Hepatocyte (in vitro differentiated cells): ENCODE measurements around the gene SCP2. TPM values are rescaled to one million over a fixed set of nuclear protein-coding genes. Genes with fewer than 3 reads are reported as not detected.

Experiments used
- DNase-seq: peaks from one replicate; pipeline ENCODE4 v3.0.0-alpha.2; 2016; ENCODE audit warnings: low spot score
- H2AFZ ChIP-seq: fragments of 200-600 bp; sonication (generic); 2 replicates; pipeline ENCODE4 v1.6.0; 2016; ENCODE audit warnings: antibody characterized with exemption, mild to moderate bottlenecking
- H3K27ac ChIP-seq: fragments of 200-600 bp; sonication (generic); 2 replicates; pipeline ENCODE4 v1.5.1; 2016; ENCODE audit warnings: mild to moderate bottlenecking
- H3K27me3 ChIP-seq: fragments of 200-600 bp; sonication (generic); 2 replicates; pipeline ENCODE4 v1.6.1; 2016
- H3K36me3 ChIP-seq: fragments of 200-600 bp; sonication (generic); replicated peaks from 2 replicates; pipeline ENCODE4 v1.5.1; 2016; ENCODE audit warnings: low read depth; ENCODE audit not compliant: insufficient read depth
- H3K4me1 ChIP-seq: fragments of 200-600 bp; sonication (generic); 2 replicates; pipeline ENCODE4 v1.5.1; 2016; ENCODE audit warnings: mild to moderate bottlenecking, moderate library complexity; ENCODE audit not compliant: insufficient read depth
- H3K4me2 ChIP-seq: fragments of 200-600 bp; sonication (generic); 2 replicates; pipeline ENCODE4 v1.6.0; 2016
- H3K4me3 ChIP-seq: fragments of 200-600 bp; sonication (generic); 2 replicates; pipeline ENCODE4 v1.5.1; 2016; ENCODE audit warnings: mild to moderate bottlenecking
- H3K79me2 ChIP-seq: fragments of 200-600 bp; sonication (generic); 2 replicates; pipeline ENCODE4 v1.6.0; 2017; ENCODE audit warnings: mild to moderate bottlenecking
- H3K9me2 ChIP-seq: fragments of 200-600 bp; sonication (generic); replicated peaks from 2 replicates; pipeline ENCODE4 v1.6.0; 2017; ENCODE audit warnings: mild to moderate bottlenecking; ENCODE audit not compliant: insufficient read depth
- H3K9me3 ChIP-seq: fragments of 200-600 bp; sonication (generic); 2 replicates; pipeline ENCODE4 v1.5.1; 2016; ENCODE audit warnings: low read depth, mild to moderate bottlenecking
- H4K20me1 ChIP-seq: fragments of 200-600 bp; sonication (generic); 2 replicates; pipeline ENCODE4 v1.6.0; 2016; ENCODE audit warnings: mild to moderate bottlenecking; ENCODE audit not compliant: insufficient read depth, poor library complexity, severe bottlenecking
- EZH2 ChIP-seq: fragments of 200-600 bp; sonication (generic); IDR thresholded peaks from 2 replicates; pipeline ENCODE4 v1.6.1; 2016; ENCODE audit warnings: antibody characterized with exemption, mild to moderate bottlenecking, borderline replicate concordance
- EZH2phosphoT487 ChIP-seq: fragments of 200-600 bp; sonication (generic); IDR thresholded peaks from one replicate; pipeline ENCODE4 v1.6.1; 2018; ENCODE audit warnings: antibody characterized with exemption, mild to moderate bottlenecking, low read depth, moderate library complexity; ENCODE audit not compliant: unreplicated experiment, severe bottlenecking
- WGBS: methylation state at CpG from one replicate; pipeline ENCODE4 v1.1.6; 2016; ENCODE audit warnings: low lambda C conversion rate; ENCODE audit errors: missing lambda C conversion rate; 5-methylcytosine and 5-hydroxymethylcytosine counted together
- polyA plus RNA-seq: library from polyadenylated mRNA; unstranded; fragments of >200 nt; fragmentation: Nextera tagmentation; extraction: Ambion mirVana; gene quantifications from 2 replicates; pipeline ENCODE4 v1.2.1, GENCODE V29; 2016
- total RNA-seq: library from RNA; depleted of rRNA; stranded (reverse); fragments of >200 nt; gene quantifications from 2 replicates; pipeline ENCODE4 v1.2.3, GENCODE V29; 2014
- TF ChIP-seq, protein P1 (sequence below): fragments of 200-600 bp; sonication (generic); IDR thresholded peaks from 2 replicates; pipeline ENCODE4 v1.5.1; 2016; ENCODE audit warnings: antibody characterized with exemption, mild to moderate bottlenecking; ENCODE audit not compliant: poor library complexity

Gene SCP2
- total RNA-seq (271 and 310 TPM in 2 replicates), polyA plus RNA-seq (155 and 201 TPM in 2 replicates)

GRCh38 chr1:52927212-52928014, at the start of gene SCP2:
Gene SCP2, plus strand, starts transcription at chr1:52927276. Its CDS starts 121 bp downstream, at chr1:52927397.
- DNase-seq = peak; percentile 88
- H3K27me3 ChIP-seq = no peaks in the 10 kb centered on the region

DNA sequence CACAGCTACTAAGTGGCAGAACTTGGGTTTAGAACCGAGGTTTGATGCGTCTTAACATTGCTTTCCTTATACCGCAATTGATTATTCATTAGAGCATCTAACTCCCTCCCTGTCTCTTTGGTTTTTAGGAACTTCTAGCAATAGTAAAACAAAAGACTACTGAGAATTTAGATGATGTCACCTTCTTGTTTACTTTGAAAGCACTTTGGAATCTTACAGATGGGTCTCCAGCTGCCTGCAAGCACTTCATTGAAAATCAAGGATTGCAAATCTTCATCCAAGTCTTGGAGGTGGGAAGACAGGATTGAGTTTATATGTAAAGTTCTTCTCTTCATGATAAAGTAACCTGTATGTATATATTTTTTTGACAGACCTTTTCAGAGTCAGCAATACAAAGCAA, 49.5 kb upstream of the SCP2 start:
- no peaks in the 10 kb centered on the region for H3K36me3 ChIP-seq
- no peak overlapping the region for H3K4me2 ChIP-seq
- no peak overlapping the region for H3K4me3 ChIP-seq
- no peaks in the 10 kb centered on the region for H3K9me2 ChIP-seq
- TF ChIP-seq, protein P1, sequence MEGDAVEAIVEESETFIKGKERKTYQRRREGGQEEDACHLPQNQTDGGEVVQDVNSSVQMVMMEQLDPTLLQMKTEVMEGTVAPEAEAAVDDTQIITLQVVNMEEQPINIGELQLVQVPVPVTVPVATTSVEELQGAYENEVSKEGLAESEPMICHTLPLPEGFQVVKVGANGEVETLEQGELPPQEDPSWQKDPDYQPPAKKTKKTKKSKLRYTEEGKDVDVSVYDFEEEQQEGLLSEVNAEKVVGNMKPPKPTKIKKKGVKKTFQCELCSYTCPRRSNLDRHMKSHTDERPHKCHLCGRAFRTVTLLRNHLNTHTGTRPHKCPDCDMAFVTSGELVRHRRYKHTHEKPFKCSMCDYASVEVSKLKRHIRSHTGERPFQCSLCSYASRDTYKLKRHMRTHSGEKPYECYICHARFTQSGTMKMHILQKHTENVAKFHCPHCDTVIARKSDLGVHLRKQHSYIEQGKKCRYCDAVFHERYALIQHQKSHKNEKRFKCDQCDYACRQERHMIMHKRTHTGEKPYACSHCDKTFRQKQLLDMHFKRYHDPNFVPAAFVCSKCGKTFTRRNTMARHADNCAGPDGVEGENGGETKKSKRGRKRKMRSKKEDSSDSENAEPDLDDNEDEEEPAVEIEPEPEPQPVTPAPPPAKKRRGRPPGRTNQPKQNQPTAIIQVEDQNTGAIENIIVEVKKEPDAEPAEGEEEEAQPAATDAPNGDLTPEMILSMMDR = no peak
- TF ChIP-seq EZH2phosphoT487 (no peak), EZH2 (no peak)
- no peaks in the 10 kb centered on the region for H4K20me1 ChIP-seq
- H3K4me1 ChIP-seq = no peaks in the 10 kb centered on the region
- H3K79me2 ChIP-seq = no peaks in the 10 kb centered on the region
- H3K27me3 ChIP-seq = no peaks in the 10 kb centered on the region
- DNase-seq = no peak
- WGBS = 93% methylated on average over 3 of the region's 3 CpGs
- no peaks in the 10 kb centered on the region for H3K9me3 ChIP-seq
- no peak overlapping the region for H3K27ac ChIP-seq
- H2AFZ ChIP-seq = no peak overlapping the region

More at GRCh38 chr1:52927212-52928014, at the start of gene SCP2:
- peak within 1 kb of the TSS; percentile 63 for H3K4me3 ChIP-seq
- H3K36me3 ChIP-seq = no peaks in the 10 kb centered on the region
- H3K9me3 ChIP-seq = no peaks in the 10 kb centered on the region
- 2% methylated on average over 41 of the region's 65 CpGs for WGBS
- no peaks in the 10 kb centered on the region for H4K20me1 ChIP-seq
- peak within 1 kb of the TSS; percentile 98 for H3K4me2 ChIP-seq
- no peaks in the 10 kb centered on the region for H3K4me1 ChIP-seq
- H2AFZ ChIP-seq = peak within 1 kb of the TSS; percentile 98
- no peaks in the 10 kb centered on the region for H3K9me2 ChIP-seq
- TF ChIP-seq, protein P1 = no peak
- no peak for TF ChIP-seq EZH2phosphoT487
- no peak for TF ChIP-seq EZH2
- peaks cover 22% of the 10 kb centered on the region for H3K79me2 ChIP-seq
- peak within 1 kb of the TSS; percentile 74 for H3K27ac ChIP-seq

DNA sequence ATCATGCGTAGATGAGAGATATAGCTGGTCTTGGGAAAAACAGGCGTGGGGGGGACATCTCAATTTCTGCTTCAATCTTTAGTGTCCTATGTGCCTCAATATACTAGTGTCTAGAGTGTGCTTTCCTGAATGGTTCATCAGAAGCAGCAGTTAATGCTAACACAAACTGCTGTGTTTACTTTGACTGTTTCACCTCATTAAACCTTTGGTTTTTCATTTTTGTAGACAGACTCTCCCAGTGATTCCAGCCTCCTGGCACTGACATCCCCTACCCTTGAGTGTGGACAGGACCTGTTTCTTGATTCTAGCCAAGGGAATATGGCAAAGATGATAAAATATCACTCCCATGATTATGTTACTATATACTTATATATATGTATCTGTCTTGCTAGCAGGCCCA, 46.9 kb upstream of the SCP2 start:
- H3K9me2 ChIP-seq = no peaks in the 10 kb centered on the region
- no peaks in the 10 kb centered on the region for H3K27me3 ChIP-seq
- H3K36me3 ChIP-seq = no peaks in the 10 kb centered on the region
- no peak overlapping the region for H3K27ac ChIP-seq
- no peaks in the 10 kb centered on the region for H3K9me3 ChIP-seq
- no peak for DNase-seq
- H3K4me1 ChIP-seq = no peaks in the 10 kb centered on the region
- no peaks in the 10 kb centered on the region for H4K20me1 ChIP-seq
- H3K79me2 ChIP-seq = no peaks in the 10 kb centered on the region
- WGBS = 84% methylated on average over 2 of the region's 2 CpGs
- no peak overlapping the region for H3K4me2 ChIP-seq
- H3K4me3 ChIP-seq = no peak overlapping the region
- TF ChIP-seq EZH2phosphoT487 (no peak), EZH2 (no peak)
- TF ChIP-seq, protein P1 = no peak
- H2AFZ ChIP-seq = no peak overlapping the region
